Putamen (tissue), 1 donor: ENCODE measurements around the gene TCHHL1.

Source experiments
- DNase-seq: peaks from one replicate; pipeline ENCODE4 v3.0.0-alpha.2; 2016; ENCODE audit warnings: low spot score

TCHHL1 gene

GRCh38 chr1:152089014-152089674, at the start of gene TCHHL1:
TCHHL1 (minus strand) TSS chr1:152089064; CDS start chr1:152088143, 921 bp downstream.
- DNase-seq = no peak

- DNase-seq = no peak
Observed at GRCh38 chr1:152137215-152137614, 48.4 kb upstream of the TCHHL1 start.

- DNase-seq = no peak
Observed at GRCh38 chr1:152130186-152130585, 41.3 kb upstream of the TCHHL1 start.

- DNase-seq = no peak
Observed at GRCh38 chr1:152127673-152128072, 38.8 kb upstream of the TCHHL1 start.

- no peak for DNase-seq
Observed at GRCh38 chr1:152125834-152126443, 37.1 kb upstream of the TCHHL1 start.

GRCh38 chr1:152118915-152119314, 30.1 kb upstream of the TCHHL1 start:
- no peak for DNase-seq

- no peak for DNase-seq
Observed at GRCh38 chr1:152115344-152115743, 26.5 kb upstream of the TCHHL1 start, which contains the start of gene TCHH. TCHH (minus strand) TSS chr1:152115444; CDS start chr1:152114080, 1,364 bp downstream.

GRCh38 chr1:152112885-152113432, 24.1 kb upstream of the TCHHL1 start:
- no peak for DNase-seq

- DNase-seq = no peak
Observed at GRCh38 chr1:152112101-152112884, 23.4 kb upstream of the TCHHL1 start.

GRCh38 chr1:152111515-152111968, 22.7 kb upstream of the TCHHL1 start:
- peak; percentile 23 for DNase-seq

- DNase-seq = no peak
Observed at GRCh38 chr1:152110860-152111514, 22.1 kb upstream of the TCHHL1 start.

- peak; percentile 15 for DNase-seq
Observed at GRCh38 chr1:152110365-152110859, 21.5 kb upstream of the TCHHL1 start.

GRCh38 chr1:152109998-152110294, 21.1 kb upstream of the TCHHL1 start:
- DNase-seq = no peak

GRCh38 chr1:152109231-152109997, 20.6 kb upstream of the TCHHL1 start:
- DNase-seq = no peak

- DNase-seq = no peak
Observed at GRCh38 chr1:152108882-152109222, 20.0 kb upstream of the TCHHL1 start.

- no peak for DNase-seq
Observed at GRCh38 chr1:152107984-152108881, 19.4 kb upstream of the TCHHL1 start.

GRCh38 chr1:152107031-152107983, 18.4 kb upstream of the TCHHL1 start:
- no peak for DNase-seq

GRCh38 chr1:152104854-152105253, 16.0 kb upstream of the TCHHL1 start:
- no peak for DNase-seq

GRCh38 chr1:152096931-152097330, 8.1 kb upstream of the TCHHL1 start:
- no peak for DNase-seq
